GM18951 (cell line): ENCODE measurements around the gene AGFG1.

ENCODE experiments used
- POLR2A ChIP-seq: IDR thresholded peaks from 4 replicates; pipeline ENCODE4 v1.6.1; 2011; ENCODE audit warnings: mild to moderate bottlenecking; ENCODE audit not compliant: insufficient read length, insufficient read depth; ENCODE audit errors: extremely low read depth
- in situ Hi-C: fragments of 300-500 bp; cut with MboI; formaldehyde crosslinking; loops from one replicate; pipeline ENCODE4 v1.12.0; 2022; ENCODE audit warnings: low sequenced_read_pairs, mixed read lengths, inconsistent platforms; ENCODE audit not compliant: unreplicated experiment

Gene AGFG1, protein sequence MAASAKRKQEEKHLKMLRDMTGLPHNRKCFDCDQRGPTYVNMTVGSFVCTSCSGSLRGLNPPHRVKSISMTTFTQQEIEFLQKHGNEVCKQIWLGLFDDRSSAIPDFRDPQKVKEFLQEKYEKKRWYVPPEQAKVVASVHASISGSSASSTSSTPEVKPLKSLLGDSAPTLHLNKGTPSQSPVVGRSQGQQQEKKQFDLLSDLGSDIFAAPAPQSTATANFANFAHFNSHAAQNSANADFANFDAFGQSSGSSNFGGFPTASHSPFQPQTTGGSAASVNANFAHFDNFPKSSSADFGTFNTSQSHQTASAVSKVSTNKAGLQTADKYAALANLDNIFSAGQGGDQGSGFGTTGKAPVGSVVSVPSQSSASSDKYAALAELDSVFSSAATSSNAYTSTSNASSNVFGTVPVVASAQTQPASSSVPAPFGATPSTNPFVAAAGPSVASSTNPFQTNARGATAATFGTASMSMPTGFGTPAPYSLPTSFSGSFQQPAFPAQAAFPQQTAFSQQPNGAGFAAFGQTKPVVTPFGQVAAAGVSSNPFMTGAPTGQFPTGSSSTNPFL

DNA sequence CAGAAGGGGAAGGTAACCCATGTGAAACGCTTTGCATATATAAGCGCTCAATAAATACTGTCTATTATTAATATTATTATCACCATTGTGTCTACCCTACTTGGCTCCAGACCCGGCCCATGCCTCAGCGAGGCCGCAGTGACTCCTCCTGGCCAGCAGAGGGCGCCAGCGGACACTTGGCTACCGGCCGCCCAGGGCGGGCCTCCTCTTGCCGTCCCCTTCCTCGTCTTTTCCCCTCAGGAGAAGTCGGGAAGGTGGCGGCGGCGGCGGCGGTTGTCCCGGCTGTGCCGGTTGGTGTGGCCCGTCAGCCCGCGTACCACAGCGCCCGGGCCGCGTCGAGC, at the start of gene AGFG1:
Gene AGFG1 (plus strand): TSS at position 233 of the 341 bp plus-strand sequence. CDS start 266 bp downstream, outside the sequence.
- in situ Hi-C loops, result no loop called here
- TF ChIP-seq POLR2A, result peak; percentile 69

DNA sequence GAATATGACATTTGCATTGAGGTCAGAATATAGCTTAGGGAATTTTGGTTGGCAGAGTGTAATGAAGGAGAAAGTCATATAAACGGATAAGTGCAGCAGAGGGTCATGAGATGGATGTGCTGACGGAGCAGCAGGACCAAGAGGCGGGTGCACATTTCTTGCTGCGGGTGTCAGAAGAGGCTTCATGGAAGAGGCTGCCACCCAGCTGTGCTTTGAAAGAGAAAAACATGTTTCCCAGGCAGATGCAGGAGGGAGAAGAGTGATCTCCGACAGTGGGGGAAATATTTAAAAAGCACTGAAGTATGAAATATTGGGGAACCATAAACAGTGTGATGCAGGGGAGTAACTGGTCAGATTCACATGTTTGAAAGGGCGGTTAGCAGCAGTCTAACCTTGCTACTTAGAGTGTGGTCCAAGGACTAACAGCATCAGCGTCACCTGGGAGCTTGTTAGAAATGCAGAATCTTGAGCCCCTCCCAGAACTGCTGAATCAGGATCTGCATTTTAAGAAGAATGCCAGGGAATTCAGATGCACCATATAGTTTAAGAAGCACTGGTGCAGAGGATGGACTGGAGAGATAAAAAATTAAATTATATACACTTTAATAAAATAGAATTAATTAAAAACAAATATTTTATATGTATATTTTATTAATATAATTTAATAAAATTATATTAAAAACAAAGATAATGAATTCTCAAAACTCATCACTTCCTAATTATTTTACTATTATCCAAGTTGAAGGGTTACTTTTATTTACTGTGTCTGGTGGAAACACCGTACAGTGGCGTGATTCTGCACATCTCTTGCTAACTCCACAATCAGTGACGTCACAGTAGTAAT, 48.1 kb upstream of the AGFG1 start:
- in situ Hi-C loops, result no loop called here
- no peak for TF ChIP-seq POLR2A

DNA sequence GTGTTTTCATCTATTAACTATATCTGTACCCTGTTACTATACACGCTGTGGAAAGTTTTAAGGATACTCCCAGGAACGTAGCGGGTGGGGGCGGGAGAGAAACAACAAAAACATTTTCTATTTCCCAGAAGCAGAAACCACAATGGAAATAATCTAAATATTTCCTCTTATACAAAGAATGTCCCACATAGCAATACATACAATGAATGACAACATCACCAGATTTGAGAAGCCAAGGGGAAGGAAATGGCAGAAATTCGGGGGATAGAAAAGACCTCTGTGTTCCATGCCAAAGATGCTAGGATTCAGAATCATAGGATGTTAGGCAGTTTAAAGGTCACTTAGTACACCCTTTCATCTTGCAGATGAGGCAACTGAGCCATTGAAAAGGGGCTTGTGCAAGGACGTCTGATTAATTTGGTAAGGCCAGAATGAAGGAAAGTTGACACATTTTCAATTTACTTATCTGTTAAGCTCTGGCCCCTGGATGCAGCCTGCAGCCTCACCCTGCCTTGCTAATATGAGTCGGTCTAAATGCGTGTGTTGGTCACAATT, 43.1 kb upstream of the AGFG1 start:
- no peak for TF ChIP-seq POLR2A
- in situ Hi-C loops, result no loop called here

DNA sequence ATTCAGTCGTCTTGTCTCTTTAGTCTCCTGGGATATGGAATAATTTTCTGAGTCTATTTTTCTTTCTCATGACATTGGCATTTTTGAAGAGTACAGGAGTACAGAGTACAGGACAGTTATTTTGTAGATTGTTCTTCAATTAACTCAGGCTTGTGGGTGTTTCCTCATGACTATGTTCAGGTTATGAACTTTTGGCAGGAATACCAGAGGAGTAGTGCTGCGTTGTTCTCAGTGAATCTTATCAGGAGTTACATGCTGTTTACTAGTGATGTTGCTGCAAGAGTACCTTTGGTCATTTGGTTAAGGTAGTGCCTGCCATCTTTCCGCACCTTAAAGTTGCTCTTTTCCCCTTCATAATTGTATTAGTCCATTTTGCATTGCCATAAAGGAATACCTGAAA, 41.3 kb upstream of the AGFG1 start:
- TF ChIP-seq POLR2A, result no peak
- in situ Hi-C loops, result no loop called here

DNA sequence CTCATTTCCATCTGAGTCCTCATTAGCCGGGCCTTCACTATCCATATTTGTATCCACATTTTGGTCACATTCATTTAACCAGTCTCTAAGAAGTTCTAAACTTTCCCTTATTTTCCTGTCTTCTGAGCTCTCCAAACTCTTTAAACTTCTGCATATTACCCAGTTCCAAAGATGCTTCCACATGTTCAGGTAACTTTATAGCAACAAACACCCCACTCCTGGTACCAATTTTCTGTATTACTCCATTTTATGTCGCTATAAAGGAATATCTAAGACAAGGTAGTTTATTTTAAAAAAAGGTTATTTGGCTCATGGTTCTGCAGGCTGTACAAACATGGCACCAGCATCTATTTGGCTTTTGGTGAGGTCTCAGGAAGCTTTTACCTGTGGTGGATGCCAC, 38.8 kb upstream of the AGFG1 start:
- TF ChIP-seq POLR2A, result no peak
- in situ Hi-C loops, result no loop called here

DNA sequence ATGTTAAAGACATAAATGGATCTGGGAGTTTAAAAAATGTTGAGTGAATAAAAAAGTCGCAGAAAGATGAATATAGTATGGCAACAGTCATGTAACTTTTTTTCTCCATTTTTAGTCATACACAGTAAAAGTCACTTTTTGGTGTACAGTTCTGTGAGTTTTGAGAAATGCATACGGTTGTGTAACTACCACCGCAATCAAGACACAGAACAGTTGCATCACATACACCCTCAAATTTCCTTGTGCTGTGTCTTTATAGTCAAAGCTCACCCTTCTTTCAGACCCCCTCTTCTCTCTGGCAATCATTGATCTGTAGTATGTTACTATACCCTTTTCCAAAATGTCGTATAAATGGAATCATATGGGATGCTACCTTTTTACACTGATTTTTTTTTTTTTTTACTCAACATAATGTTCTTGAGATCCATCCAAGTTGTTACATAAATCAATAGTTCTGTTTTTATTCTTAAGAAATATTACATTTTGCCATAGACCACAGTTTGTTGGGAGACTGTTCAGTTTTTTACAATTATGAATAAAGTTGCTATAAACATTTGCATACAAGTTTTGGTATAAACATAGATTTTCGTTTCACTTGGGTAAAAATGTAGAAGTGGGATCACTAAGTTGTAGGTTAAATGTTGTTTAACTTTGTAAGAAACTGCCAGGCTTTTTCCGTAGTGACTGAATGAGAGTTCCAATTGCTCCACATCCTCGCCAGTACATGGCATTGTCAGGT, 35.4 kb upstream of the AGFG1 start:
- in situ Hi-C loops, result no loop called here
- no peak for TF ChIP-seq POLR2A

DNA sequence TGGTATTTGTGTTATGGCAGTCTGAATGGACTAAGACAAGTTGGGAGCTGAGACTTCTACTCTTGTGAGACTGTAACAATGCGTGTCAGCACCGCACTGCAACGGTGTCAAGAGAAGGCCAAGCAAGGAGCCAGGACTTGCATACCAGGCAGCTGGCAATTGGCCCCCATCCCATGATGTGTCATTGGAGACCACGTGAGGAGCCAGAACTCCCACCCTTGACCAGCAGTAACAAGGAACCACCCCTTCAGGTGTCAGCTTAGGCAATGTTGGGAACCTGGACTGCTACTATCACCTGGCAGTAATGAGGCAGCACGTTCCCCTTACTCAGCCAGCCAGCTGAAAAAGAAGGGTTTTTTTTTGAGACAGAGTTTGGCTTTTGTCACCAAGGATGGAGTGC, 32.7 kb upstream of the AGFG1 start:
- in situ Hi-C loops, result no loop called here
- no peak for TF ChIP-seq POLR2A

DNA sequence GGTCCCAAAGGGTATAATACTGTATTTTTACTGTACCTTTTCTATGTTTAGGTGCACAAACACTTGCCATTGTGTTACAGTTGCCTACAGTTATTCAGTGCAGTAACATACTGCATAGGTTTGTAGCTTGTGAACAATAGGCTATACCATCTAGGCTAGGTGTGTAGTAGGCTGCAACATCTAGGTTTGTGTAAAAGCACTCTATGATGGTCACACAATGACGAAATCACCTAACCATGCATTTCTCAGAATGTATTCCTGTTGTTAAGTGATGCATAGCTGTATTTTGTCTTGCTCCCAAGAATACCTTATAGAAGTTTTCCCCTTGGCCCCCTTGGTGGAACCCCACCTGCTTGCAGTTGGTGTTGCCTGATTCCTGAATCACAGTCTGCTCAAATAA, 29.3 kb upstream of the AGFG1 start:
- no peak for TF ChIP-seq POLR2A
- in situ Hi-C loops, result no loop called here

DNA sequence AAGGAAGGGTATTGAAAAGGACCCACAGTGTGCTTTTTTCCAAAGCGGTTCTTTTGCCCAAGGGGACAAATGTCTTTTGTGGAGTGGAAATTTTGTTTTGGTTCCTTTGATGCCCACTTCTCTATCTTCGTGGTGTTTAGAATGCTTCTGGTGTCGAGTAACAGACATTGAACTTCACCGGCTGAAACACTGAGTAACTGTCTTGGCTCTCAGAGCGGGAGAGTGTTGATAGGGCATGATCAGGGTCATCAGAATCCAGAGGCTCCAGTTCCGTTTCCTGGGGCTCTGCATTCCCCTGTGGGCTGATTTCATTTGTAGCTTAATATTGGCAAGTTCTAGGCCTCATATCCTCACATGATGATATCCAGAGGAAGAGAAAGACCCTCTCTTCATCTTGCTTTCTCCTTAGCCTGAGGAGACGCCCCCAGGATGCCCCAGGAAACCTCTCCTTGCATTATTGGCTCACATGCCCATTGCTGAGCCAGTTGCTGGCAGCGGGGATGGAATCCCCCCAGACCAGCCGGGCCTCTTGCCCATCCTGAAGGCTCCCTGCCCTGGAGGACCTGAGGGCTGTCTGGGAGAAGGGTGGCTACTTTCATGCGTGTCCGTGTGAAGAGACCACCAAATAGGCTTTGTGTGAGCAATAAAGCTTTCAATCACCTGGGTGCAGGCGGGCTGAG, 27.9 kb upstream of the AGFG1 start:
- in situ Hi-C loops, result no loop called here
- no peak for TF ChIP-seq POLR2A

DNA sequence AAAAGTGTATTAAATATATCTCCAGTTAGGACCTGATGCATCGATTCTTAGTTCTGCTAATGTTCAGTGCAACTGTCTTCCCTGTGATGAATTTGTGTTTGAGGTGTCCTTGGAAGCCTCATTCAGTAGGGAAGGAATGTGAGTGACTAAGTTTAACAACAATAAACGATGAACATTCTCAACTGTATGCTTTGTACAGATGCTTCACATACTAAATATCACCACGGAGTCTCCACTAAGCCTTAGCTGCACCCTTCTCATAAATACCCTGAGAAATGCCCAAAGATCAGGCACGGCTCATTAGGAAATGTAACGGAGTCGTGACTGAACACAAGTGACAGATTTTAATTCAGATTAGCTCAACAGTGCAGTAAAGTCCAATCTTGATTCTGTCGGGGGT, 24.4 kb upstream of the AGFG1 start:
- TF ChIP-seq POLR2A, result no peak
- in situ Hi-C loops, result no loop called here

DNA sequence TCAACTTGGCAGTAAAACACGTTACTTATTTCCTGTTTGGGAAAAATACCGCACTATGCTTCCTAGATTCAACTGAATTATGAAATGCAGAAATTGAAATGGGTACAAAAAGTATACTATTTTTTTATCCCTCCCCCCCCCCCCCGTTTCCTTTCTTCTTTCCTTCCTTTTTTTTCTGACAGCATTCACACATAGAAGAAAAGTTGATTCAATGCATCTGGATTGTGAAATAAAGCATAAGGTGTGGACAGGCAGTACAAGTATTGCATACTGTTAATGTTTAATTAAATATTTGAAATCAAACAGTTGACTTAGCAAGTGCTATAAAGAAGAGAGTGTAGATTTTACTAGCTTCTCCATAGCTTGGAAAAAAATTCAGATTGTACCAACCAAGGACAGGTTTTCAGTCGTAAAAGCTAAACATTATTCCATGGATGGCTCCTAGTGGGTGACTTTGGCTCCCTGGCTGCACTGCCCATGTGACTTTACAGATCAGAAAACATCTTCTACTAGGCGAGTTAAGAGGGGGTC, 21.6 kb upstream of the AGFG1 start:
- in situ Hi-C loops, result no loop called here
- no peak for TF ChIP-seq POLR2A
